CD14-positive monocyte (primary cell): Measurements from ENCODE around the gene AFF3. TPM values are rescaled to one million over a fixed set of nuclear protein-coding genes. Genes with fewer than 3 reads are reported as not detected.

Source experiments
- DNase-seq, 3 donors: peaks; one replicate each; pipeline ENCODE4 v3.0.0-alpha.2; 2011 to 2022
- H2AFZ ChIP-seq: 2 replicates; pipeline ENCODE4 v1.6.0; 2012; ENCODE audit warnings: mild to moderate bottlenecking, low read depth, low read length, inconsistent platforms; ENCODE audit not compliant: insufficient read depth, poor library complexity, severe bottlenecking
- H3K27ac ChIP-seq, 2 donors: 1 replicate in 1 of 2; 2 replicates in 1 of 2; pipeline ENCODE4 v1.5.1; 2012 to 2013; ENCODE audit warnings: low read length in 2 of 2, control low read depth in 1 of 2, inconsistent platforms in 1 of 2, low read depth in 1 of 2, mild to moderate bottlenecking in 1 of 2
- H3K27me3 ChIP-seq, 2 donors: one replicate each; pipeline versions ENCODE4 v1.6.0 to v1.6.1; 2011 to 2013; ENCODE audit warnings: low read length in 2 of 2; ENCODE audit not compliant: control insufficient read depth in 2 of 2, insufficient read depth in 2 of 2
- H3K36me3 ChIP-seq, 2 donors: replicated peaks in 1 of 2; 1 replicate in 1 of 2; 2 replicates in 1 of 2; pipeline versions ENCODE4 v1.5.1 to v1.6.1; 2012 to 2013; ENCODE audit warnings: low read length in 2 of 2, control low read depth in 1 of 2, inconsistent platforms in 1 of 2, mild to moderate bottlenecking in 1 of 2; ENCODE audit not compliant: insufficient read depth in 2 of 2, control insufficient read depth in 1 of 2
- H3K4me1 ChIP-seq, 2 donors: 1 replicate in 1 of 2; 2 replicates in 1 of 2; pipeline versions ENCODE4 v1.5.1 to v1.6.1; 2012 to 2013; ENCODE audit warnings: low read length in 2 of 2, control low read depth in 1 of 2, inconsistent platforms in 1 of 2, mild to moderate bottlenecking in 1 of 2, moderate library complexity in 1 of 2; ENCODE audit not compliant: insufficient read depth in 2 of 2, control insufficient read depth in 1 of 2
- H3K4me2 ChIP-seq: replicated peaks from 2 replicates; pipeline ENCODE3; 2012; ENCODE audit warnings: low read length, moderate library complexity, mild to moderate bottlenecking; ENCODE audit not compliant: poor library complexity, severe bottlenecking; ENCODE audit errors: extremely low read depth
- H3K4me3 ChIP-seq, 3 experiments: fragments of 200-600 bp in 1 of 3; sonication (generic) in 1 of 3; replicated peaks in 1 of 3; 1 replicate in 2 of 3; 2 replicates in 1 of 3; pipeline ENCODE4 v1.5.1; 2011 to 2013; ENCODE audit warnings: low read length in 3 of 3, mild to moderate bottlenecking in 3 of 3, control low read depth in 2 of 3, low read depth in 2 of 3, inconsistent platforms in 1 of 3, moderate library complexity in 1 of 3
- H3K79me2 ChIP-seq: 2 replicates; pipeline ENCODE4 v1.6.0; 2012; ENCODE audit warnings: mild to moderate bottlenecking, control low read depth, inconsistent platforms, low read length, moderate library complexity; ENCODE audit not compliant: insufficient read depth
- H3K9ac ChIP-seq: 2 replicates; pipeline ENCODE4 v1.6.0; 2017; ENCODE audit warnings: low read length, mild to moderate bottlenecking; ENCODE audit not compliant: insufficient read depth, poor library complexity, severe bottlenecking
- H3K9me3 ChIP-seq, 2 donors: replicated peaks in 1 of 2; 1 replicate in 1 of 2; 2 replicates in 1 of 2; pipeline versions ENCODE4 v1.5.1 to v1.6.1; 2012 to 2013; ENCODE audit warnings: low read length in 2 of 2, control low read depth in 1 of 2; ENCODE audit not compliant: control insufficient read depth in 1 of 2, insufficient read depth in 1 of 2
- H4K20me1 ChIP-seq: 2 replicates; pipeline ENCODE4 v1.6.0; 2012; ENCODE audit warnings: mild to moderate bottlenecking, low read length, control low read depth, moderate library complexity; ENCODE audit not compliant: insufficient read depth
- H3K27ac Mint-ChIP-seq, 7 donors: one replicate each; pipeline ENCODE4 v1.8.0; 2020; ENCODE audit warnings: mild to moderate bottlenecking in 7 of 7, mixed read lengths in 7 of 7, moderate library complexity in 6 of 7, inconsistent platforms in 2 of 7
- H3K27me3 Mint-ChIP-seq, 3 donors: one replicate each; pipeline ENCODE4 v1.8.0; 2021 to 2022; ENCODE audit warnings: low read depth in 3 of 3, mild to moderate bottlenecking in 3 of 3, mixed read lengths in 3 of 3, moderate library complexity in 3 of 3, inconsistent platforms in 1 of 3
- H3K36me3 Mint-ChIP-seq, 2 donors: one replicate each; pipeline ENCODE4 v1.8.0; 2020; ENCODE audit warnings: mixed read lengths in 2 of 2, inconsistent platforms in 1 of 2, mild to moderate bottlenecking in 1 of 2
- H3K4me1 Mint-ChIP-seq: one replicate; pipeline ENCODE4 v1.8.0; 2020; ENCODE audit warnings: mild to moderate bottlenecking, mixed read lengths
- H3K4me3 Mint-ChIP-seq, 2 donors: one replicate each; pipeline ENCODE4 v1.8.0; 2020; ENCODE audit warnings: mild to moderate bottlenecking in 2 of 2, mixed read lengths in 2 of 2, moderate library complexity in 1 of 2
- H3K9me3 Mint-ChIP-seq, 7 donors: one replicate each; pipeline ENCODE4 v1.8.0; 2020 to 2022; ENCODE audit warnings: mixed read lengths in 7 of 7, mild to moderate bottlenecking in 6 of 7, moderate library complexity in 6 of 7, inconsistent platforms in 2 of 7
- WGBS: methylation state at CpG from one replicate; pipeline ENCODE4 v1.1.5; 2013; ENCODE audit warnings: missing lambda C conversion rate; ENCODE audit not compliant: insufficient coverage; 5-methylcytosine and 5-hydroxymethylcytosine counted together
- intact Hi-C, 2 donors: fragments of 100-400 bp; cut with micrococcal nuclease; formaldehyde crosslinking; loops; one replicate each; pipeline versions ENCODE4 v1.15.0 to v1.15.1; 2023
- polyA plus RNA-seq, 3 donors: library from polyadenylated mRNA; depleted of rRNA in 1 of 3; unstranded in 2 of 3; stranded (reverse) in 1 of 3; fragments of 300-500 nt in 2 of 3; fragments of >200 nt in 1 of 3; fragmentation: Illumina TruSeq in 2 of 3; gene quantifications; 1 replicate in 2 of 3; 2 replicates in 1 of 3; pipeline ENCODE4 v1.2.3, GENCODE V29; 2012 to 2021
- TF ChIP-seq, protein P1 (sequence below): fragments of 200-600 bp; IDR thresholded peaks from one replicate; pipeline ENCODE4 v1.8.0; 2022; ENCODE audit warnings: antibody characterized with exemption, mild to moderate bottlenecking

The AFF3 gene
- polyA plus RNA-seq, 3 donors = 0.17 to 4.1 (median 0.49) TPM

DNA sequence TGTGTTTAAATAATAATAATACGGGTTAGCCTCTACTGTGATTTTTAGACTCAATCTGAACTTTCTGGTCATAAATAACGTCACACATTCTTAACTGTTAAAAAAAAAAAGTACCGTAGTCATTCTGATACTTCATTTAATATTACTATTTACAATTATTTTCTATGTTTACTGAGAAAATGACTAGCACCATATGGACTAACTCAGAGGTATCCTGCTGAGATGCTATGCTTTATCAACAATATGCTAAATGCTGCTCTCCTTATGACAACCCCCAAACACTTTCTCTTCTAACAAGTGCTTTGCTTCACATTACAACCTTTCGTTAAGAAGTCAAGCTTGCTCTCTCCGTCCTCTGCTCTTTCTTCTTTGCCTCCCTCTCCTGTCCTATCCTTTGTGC, 182.1 kb downstream of the AFF3 start:
- DNase-seq = no peak
- no peaks in the 10 kb centered on the region for H3K36me3 ChIP-seq
- no peaks in the 10 kb centered on the region for H3K79me2 ChIP-seq
- no peak overlapping the region for H3K4me3 Mint-ChIP-seq
- H3K4me2 ChIP-seq = no peak overlapping the region
- no peaks in the 10 kb centered on the region for H3K9me3 ChIP-seq
- peaks cover 0 to 1% (median 0%) of the 10 kb centered on the region in 7 donors for H3K9me3 Mint-ChIP-seq
- H3K27me3 ChIP-seq = no peaks in the 10 kb centered on the region
- intact Hi-C loops = no loop called here
- peaks cover 34% of the 10 kb centered on the region for H3K4me1 Mint-ChIP-seq
- H3K4me3 ChIP-seq = no peak overlapping the region
- peak overlapping the region; percentile 16 for H2AFZ ChIP-seq
- no peak overlapping the region for H3K27ac Mint-ChIP-seq
- TF ChIP-seq, protein P1, sequence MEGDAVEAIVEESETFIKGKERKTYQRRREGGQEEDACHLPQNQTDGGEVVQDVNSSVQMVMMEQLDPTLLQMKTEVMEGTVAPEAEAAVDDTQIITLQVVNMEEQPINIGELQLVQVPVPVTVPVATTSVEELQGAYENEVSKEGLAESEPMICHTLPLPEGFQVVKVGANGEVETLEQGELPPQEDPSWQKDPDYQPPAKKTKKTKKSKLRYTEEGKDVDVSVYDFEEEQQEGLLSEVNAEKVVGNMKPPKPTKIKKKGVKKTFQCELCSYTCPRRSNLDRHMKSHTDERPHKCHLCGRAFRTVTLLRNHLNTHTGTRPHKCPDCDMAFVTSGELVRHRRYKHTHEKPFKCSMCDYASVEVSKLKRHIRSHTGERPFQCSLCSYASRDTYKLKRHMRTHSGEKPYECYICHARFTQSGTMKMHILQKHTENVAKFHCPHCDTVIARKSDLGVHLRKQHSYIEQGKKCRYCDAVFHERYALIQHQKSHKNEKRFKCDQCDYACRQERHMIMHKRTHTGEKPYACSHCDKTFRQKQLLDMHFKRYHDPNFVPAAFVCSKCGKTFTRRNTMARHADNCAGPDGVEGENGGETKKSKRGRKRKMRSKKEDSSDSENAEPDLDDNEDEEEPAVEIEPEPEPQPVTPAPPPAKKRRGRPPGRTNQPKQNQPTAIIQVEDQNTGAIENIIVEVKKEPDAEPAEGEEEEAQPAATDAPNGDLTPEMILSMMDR = no peak
- 95% methylated on average over 2 of the region's 5 CpGs for WGBS
- H3K27ac ChIP-seq = no peak overlapping the region
- H3K36me3 Mint-ChIP-seq = peaks cover 2 to 10% of the 10 kb centered on the region in 2 donors
- H3K9ac ChIP-seq = no peak overlapping the region
- peaks cover 0 to 6% (median 0%) of the 10 kb centered on the region in 3 donors for H3K27me3 Mint-ChIP-seq
- peaks cover 10 to 19% of the 10 kb centered on the region in 2 donors for H3K4me1 ChIP-seq
- no peaks in the 10 kb centered on the region for H4K20me1 ChIP-seq

DNA sequence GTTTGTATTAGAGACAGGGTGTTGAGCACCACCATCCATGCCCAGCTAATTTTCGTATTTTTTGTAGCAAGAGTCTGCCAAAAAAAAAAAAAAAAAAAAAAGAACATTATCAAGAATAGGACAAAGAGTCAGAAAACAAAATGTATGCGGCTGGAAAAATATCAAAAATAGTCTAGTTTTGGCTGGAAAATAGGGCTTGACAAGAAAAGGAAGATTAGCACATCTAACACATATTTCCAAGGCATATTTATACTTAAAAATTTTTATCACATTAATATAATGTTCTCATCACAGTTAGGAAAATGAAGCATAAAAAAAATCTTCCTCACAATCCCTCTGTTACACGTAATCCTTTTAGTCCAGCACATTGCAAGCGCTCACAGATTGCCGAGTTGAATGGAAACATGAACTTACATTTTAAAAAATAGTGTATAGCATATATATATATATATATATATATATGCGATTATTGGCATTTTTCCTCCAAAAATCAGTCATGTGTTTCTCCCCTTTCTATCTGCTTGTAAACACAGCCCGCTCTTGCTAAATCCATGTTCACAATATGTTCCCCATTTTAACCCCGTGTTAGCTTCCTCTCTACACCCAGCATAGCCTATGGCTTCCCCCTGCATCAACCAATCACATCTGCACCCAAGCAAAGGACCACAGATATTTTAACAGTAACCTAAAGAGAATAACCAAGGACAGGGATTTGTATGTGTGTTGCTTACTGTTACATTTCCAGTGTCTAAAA, 183.0 kb downstream of the AFF3 start:
- peaks cover 10 to 19% of the 10 kb centered on the region in 2 donors for H3K4me1 ChIP-seq
- intact Hi-C loops = no loop called here
- TF ChIP-seq, protein P1 = no peak
- no peak overlapping the region for H2AFZ ChIP-seq
- H3K4me3 Mint-ChIP-seq = no peak overlapping the region
- no peaks in the 10 kb centered on the region for H3K36me3 ChIP-seq
- H3K9me3 Mint-ChIP-seq = peaks cover 0 to 1% (median 0%) of the 10 kb centered on the region in 7 donors
- H3K9me3 ChIP-seq = no peaks in the 10 kb centered on the region
- no peak overlapping the region for H3K4me2 ChIP-seq
- peaks cover 2 to 10% of the 10 kb centered on the region in 2 donors for H3K36me3 Mint-ChIP-seq
- H3K27me3 Mint-ChIP-seq = peaks cover 0 to 6% (median 0%) of the 10 kb centered on the region in 3 donors
- H3K9ac ChIP-seq = no peak overlapping the region
- peak in 1 of 3 donors; percentile 4 for DNase-seq
- H3K27me3 ChIP-seq = no peaks in the 10 kb centered on the region
- H3K4me1 Mint-ChIP-seq = peaks cover 34% of the 10 kb centered on the region
- H3K79me2 ChIP-seq = no peaks in the 10 kb centered on the region
- no peak overlapping the region for H3K4me3 ChIP-seq
- H4K20me1 ChIP-seq = no peaks in the 10 kb centered on the region
- H3K27ac ChIP-seq = no peak overlapping the region
- WGBS = 17% methylated on average over 2 of the region's 8 CpGs
- H3K27ac Mint-ChIP-seq = no peak overlapping the region
